ENCODE measurements around the gene CAND1. TPM values are rescaled to one million over a fixed set of nuclear protein-coding genes. Genes with fewer than 3 reads are reported as not detected.
A peak's percentile ranks its signal among the peaks of the same experiment; 100 is the strongest.

CAND1 gene
- total and polyA plus RNA-seq, 9 of the 15 experiments (the other 6 are each of a cell fraction or from before 2014, with no cell fraction given), result 24.0 to 167 (median 77.5) TPM

DNA sequence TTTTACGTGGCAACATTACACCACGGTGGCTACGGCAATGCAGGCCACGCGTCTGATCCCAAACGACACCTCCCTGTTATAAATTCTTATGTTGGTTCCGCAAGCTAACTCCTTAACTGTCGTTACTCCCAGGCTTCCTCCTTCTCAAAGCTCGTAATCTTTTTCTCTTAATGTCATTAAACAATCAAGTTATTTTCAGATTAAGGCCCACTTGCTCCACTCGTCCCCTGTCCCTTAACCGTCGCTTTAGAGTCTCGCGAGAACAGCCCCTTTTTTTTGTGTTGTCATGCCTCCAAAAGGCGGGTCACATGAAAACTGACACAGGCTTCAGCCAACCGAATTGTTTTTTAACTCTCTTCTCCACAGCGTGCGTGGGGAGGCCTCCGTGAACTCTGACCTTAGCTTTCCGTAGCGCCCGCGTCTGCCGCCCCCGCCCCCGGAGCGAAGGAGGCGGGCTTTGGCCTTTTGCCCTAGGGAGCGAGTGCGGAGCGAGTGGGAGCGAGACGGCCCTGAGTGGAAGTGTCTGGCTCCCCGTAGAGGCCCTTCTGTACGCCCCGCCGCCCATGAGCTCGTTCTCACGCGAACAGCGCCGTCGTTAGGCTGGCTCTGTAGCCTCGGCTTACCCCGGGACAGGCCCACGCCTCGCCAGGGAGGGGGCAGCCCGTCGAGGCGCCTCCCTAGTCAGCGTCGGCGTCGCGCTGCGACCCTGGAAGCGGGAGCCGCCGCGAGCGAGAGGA, at the start of gene CAND1 (continued):
- TF ChIP-seq ZBTB7A (IDR thresholded peaks at IDR 0.05; ENCODE audit: borderline replicate concordance, control insufficient read depth, low read depth, low read length) (peak; percentile 85; the same call in 1 of the 2 replicates), SAFB (IDR thresholded peaks at IDR 0.05; ENCODE audit: borderline replicate concordance, low read depth, low read length) (peak; percentile 92), NR2C2 (CRISPR knock-in tag; IDR thresholded peaks at IDR 0.05) (peak; percentile 96), NR2C2 (tag; IDR thresholded peaks at IDR 0.05) (peak; percentile 99), ZNF3 (CRISPR knock-in tag; IDR thresholded peaks at IDR 0.05) (no peak), EP300 (IDR thresholded peaks at IDR 0.05; ENCODE audit: low read length) (peak; percentile 35; the same call in 1 of the 2 replicates), ZNF24 (IDR thresholded peaks at IDR 0.05) (0 out of 2 replicates have a peak, but pooled peaks have one; percentile 24), YY1 (IDR thresholded peaks at IDR 0.05; ENCODE audit: borderline replicate concordance in 1 of 3, control insufficient read depth in 1 of 3, extremely low read depth in 1 of 3, insufficient read depth in 3 of 3, insufficient read length in 1 of 3, insufficient replicate concordance in 2 of 3, low read depth in 1 of 3, low read length in 2 of 3) (peak in 1 of 3 experiments; percentile 57), PBX2 (CRISPR knock-in tag; IDR thresholded peaks at IDR 0.05; ENCODE audit: low read depth) (peak; percentile 65), PBX2 (tag; conservative IDR thresholded peaks at IDR 0.05; ENCODE audit: low read depth) (peak; percentile 99), NFIX (CRISPR knock-in tag; IDR thresholded peaks at IDR 0.05; ENCODE audit: low read depth) (peak; percentile 50; the same call in 1 of the 2 replicates), YBX1 (IDR thresholded peaks at IDR 0.05) (no peak), HMG20A (CRISPR knock-in tag; conservative IDR thresholded peaks at IDR 0.05) (no peak), ZBTB49 (CRISPR knock-in tag; IDR thresholded peaks at IDR 0.05; ENCODE audit: borderline replicate concordance) (no peak), ZNF518B (CRISPR knock-in tag; IDR thresholded peaks at IDR 0.05) (no peak), TAF15 (IDR thresholded peaks at IDR 0.05; ENCODE audit: low read depth, low read length) (no peak)

Data from K562 (cell line).